ENCODE data around the gene EML1.

DNA sequence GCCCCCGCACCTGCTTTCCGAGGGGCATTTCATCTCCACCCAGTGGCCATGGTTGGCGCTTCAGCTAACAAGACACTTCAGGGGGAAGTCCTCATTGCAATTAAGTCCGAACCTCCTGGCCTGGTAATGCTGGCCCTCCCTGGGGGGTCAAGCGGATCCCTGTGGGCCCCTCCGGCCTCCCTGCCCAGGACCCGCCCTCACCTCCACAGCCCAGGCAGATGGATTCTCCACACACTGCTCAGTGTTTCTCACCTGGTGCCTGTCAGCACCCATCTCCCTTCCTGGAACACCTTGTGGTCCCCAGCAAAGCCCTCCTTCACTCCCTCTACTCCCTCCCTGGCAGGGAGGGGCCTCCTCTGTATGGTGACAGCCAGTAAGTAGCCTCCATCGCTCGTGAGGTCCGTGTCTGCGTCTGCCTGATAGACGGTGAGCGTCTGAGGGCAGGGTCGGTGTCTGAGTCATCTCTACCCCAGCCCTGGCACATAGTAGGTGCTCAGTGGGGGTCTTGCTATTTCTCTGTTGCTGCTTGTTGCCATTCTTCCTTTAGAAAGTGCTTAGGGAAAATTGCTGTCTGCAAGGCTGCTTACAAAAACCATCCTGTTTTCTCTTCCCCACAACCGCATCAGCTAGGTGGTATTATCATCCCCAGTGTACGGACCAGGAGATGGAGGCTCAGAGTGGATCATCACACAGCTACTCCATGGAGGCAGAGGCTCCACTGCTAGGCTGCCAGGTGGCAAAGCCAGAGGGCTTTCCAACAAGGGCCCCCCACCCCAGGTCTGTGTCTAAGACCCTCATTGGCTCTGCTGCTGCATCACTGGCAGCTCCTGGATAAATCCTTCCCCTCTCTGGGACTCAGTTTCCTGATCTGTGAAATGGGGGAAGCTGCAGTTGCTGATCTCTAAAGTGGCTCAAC lies 39.7 kb upstream of the EML1 start:
- TF ChIP-seq CTCF (IDR thresholded peaks at IDR 0.05) (no peak), ZFX (IDR thresholded peaks at IDR 0.05; ENCODE audit: borderline replicate concordance) (no peak)

Measured in 22Rv1 (cell line).